ENCODE data around the gene GPRC6A.
"Not testable (repeated sequence)": the region's sequence is repeated elsewhere in the genome, so short reads cannot be mapped to it uniquely, and the experiment has no call there.

The GPRC6A gene

GRCh38 chr6:116828983-116829382 lies at the start of gene GPRC6A:
TSS of gene GPRC6A (minus strand) at chr6:116829083. CDS start at chr6:116829013, 70 bp downstream.
- no peak for DNase-seq

GRCh38 chr6:116877743-116878142 lies 48.9 kb upstream of the GPRC6A start:
- DNase-seq: no peak

- DNase-seq: no peak
Measured at GRCh38 chr6:116876635-116877611, 48.0 kb upstream of the GPRC6A start, which contains the start of gene RFX6. TSS of gene RFX6 (plus strand) at chr6:116877242. CDS start at chr6:116877276, 34 bp downstream.

GRCh38 chr6:116876107-116876506 lies 47.2 kb upstream of the GPRC6A start:
- no peak for DNase-seq

- no peak for DNase-seq
Measured at GRCh38 chr6:116872771-116873170, 43.9 kb upstream of the GPRC6A start.

GRCh38 chr6:116866281-116866871 lies 37.5 kb upstream of the GPRC6A start:
- DNase-seq: no peak

GRCh38 chr6:116859264-116859663 lies 30.4 kb upstream of the GPRC6A start:
- no peak for DNase-seq

GRCh38 chr6:116858060-116858459 lies 29.2 kb upstream of the GPRC6A start:
- no peak for DNase-seq

GRCh38 chr6:116847227-116847626 lies 18.3 kb upstream of the GPRC6A start:
- no peak for DNase-seq

- DNase-seq: no peak
Measured at GRCh38 chr6:116842459-116842858, 13.6 kb upstream of the GPRC6A start.

- DNase-seq: no peak
Measured at GRCh38 chr6:116840091-116840490, 11.2 kb upstream of the GPRC6A start.

GRCh38 chr6:116836606-116837342 lies 7.9 kb upstream of the GPRC6A start:
- DNase-seq: no peak

- not testable (repeated sequence) for DNase-seq
Measured at GRCh38 chr6:116834526-116834925, 5.6 kb upstream of the GPRC6A start.

GRCh38 chr6:116827561-116828240 lies 1.2 kb downstream of the GPRC6A start:
- DNase-seq: no peak

- DNase-seq: not testable (repeated sequence)
Measured at GRCh38 chr6:116816336-116816735, 12.5 kb downstream of the GPRC6A start.

GRCh38 chr6:116812051-116812650 lies 16.7 kb downstream of the GPRC6A start:
- DNase-seq: no peak

GRCh38 chr6:116801971-116802370 lies 26.9 kb downstream of the GPRC6A start:
- no peak for DNase-seq

GRCh38 chr6:116799945-116800344 lies 28.9 kb downstream of the GPRC6A start:
- no peak for DNase-seq

- no peak for DNase-seq
Measured at GRCh38 chr6:116797585-116797984, 31.3 kb downstream of the GPRC6A start.

GRCh38 chr6:116793224-116793623 lies 35.7 kb downstream of the GPRC6A start:
- no peak for DNase-seq

- DNase-seq: no peak
Measured at GRCh38 chr6:116783852-116784251, 45.0 kb downstream of the GPRC6A start.

- DNase-seq: no peak
Measured at GRCh38 chr6:116779573-116780164, 49.2 kb downstream of the GPRC6A start.

All from activated CD4-positive, alpha-beta T cell treated with anti-CD3 and anti-CD28 coated beads for 1 hour (primary cell).